Right lobe of liver (tissue), 4 donors: ENCODE results near the gene KRT16.
"Not testable (repeated sequence)": the region's sequence is repeated elsewhere in the genome, so short reads cannot be mapped to it uniquely, and the experiment has no call there.

Source experiments
- POLR2A ChIP-seq: fragments of 450-650 bp; IDR thresholded peaks from one replicate; pipeline ENCODE4 v1.6.1; 2017; ENCODE audit warnings: antibody characterized with exemption, mild to moderate bottlenecking
- TF ChIP-seq, protein P1 (sequence below), 4 donors: fragments of 200-600 bp in 3 of 4; fragments of 450-650 bp in 1 of 4; IDR thresholded peaks; one replicate each; pipeline versions ENCODE4 v1.5.1 to v1.8.0; 2016 to 2022; ENCODE audit warnings: antibody characterized with exemption in 4 of 4, mild to moderate bottlenecking in 2 of 4
- donor health status: DM: no; HTN: no; CAD: no.
- donor health status: DM: no; HTN: no; CAD: no.
- donor health status: DM: no; HTN: yes; CAD: no.

DNA sequence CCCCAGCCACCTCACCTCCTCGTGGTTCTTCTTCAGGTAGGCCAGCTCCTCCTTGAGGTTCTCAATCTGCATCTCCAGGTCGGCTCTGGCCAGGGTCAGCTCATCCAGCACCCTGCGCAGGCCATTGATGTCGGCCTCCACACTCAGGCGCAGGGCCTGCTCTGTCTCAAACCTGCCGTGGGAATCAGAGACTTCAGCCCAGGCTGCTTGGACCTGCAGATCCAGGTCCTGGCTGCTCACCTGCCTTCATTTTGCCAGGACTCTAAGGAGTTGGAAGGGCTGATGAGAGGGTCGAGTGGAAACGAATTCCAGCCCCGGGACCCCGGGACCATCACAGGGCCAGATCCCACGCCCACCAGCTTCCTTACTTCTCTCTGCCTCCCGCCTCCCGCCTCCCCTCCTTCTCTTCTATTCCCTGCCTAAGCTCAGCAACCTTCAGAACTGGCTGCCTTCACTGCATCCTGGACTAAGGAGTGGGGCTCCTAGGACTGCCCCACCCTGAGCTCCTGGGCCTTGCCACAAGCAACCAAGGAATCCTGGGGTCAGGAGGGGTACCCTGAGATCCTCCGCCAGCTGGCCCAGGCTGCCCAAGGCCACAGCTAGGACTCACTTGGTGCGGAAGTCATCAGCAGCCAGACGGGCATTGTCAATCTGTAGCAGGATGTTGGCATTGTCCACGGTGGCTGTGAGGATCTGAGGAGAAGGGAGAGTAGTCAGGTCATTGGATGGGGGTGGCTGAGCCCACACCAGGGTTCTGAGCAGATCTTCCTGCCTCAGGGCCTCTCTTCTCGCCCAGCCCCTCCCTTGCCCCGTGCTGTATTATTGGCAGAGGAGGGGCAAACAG is 10.0 kb upstream of the KRT16 start:
- not testable (repeated sequence) for TF ChIP-seq POLR2A
- TF ChIP-seq, protein P1, sequence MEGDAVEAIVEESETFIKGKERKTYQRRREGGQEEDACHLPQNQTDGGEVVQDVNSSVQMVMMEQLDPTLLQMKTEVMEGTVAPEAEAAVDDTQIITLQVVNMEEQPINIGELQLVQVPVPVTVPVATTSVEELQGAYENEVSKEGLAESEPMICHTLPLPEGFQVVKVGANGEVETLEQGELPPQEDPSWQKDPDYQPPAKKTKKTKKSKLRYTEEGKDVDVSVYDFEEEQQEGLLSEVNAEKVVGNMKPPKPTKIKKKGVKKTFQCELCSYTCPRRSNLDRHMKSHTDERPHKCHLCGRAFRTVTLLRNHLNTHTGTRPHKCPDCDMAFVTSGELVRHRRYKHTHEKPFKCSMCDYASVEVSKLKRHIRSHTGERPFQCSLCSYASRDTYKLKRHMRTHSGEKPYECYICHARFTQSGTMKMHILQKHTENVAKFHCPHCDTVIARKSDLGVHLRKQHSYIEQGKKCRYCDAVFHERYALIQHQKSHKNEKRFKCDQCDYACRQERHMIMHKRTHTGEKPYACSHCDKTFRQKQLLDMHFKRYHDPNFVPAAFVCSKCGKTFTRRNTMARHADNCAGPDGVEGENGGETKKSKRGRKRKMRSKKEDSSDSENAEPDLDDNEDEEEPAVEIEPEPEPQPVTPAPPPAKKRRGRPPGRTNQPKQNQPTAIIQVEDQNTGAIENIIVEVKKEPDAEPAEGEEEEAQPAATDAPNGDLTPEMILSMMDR (IDR thresholded peaks at IDR 0.05): not testable (repeated sequence)
